ENCODE results near the gene FZR1. TPM values are rescaled to one million over a fixed set of nuclear protein-coding genes. Genes with fewer than 3 reads are reported as not detected.

The FZR1 gene
- total RNA-seq, 4 donors from 2014 or later = 29.1 to 107 (median 35.3) TPM

GRCh38 chr19:3478409-3479176, 27.5 kb upstream of the FZR1 start:
- H3K4me1 ChIP-seq = peaks cover 3 to 31% (median 22%) of the 10 kb centered on the region in 4 donors
- no peaks in the 10 kb centered on the region for H3K9me3 ChIP-seq
- DNase-seq = no peak
- in situ Hi-C loops (cut with MboI; ENCODE audit: low pct_ligation_motif_present in 1 of 4, low pct_unique_long_range_greater_than_20kb in 1 of 4, low sequenced_read_pairs in 3 of 4) (loop anchor here in 2 of 4 donors (10.0 kb wide), 1 partner anchor 154 kb away; no protein-coding TSS in a partner anchor), intact Hi-C loops (cut with DNase I; ENCODE audit: low total_unique reads) (no loop called here)
- H3K36me3 ChIP-seq = no peaks in the 10 kb centered on the region
- WGBS, 2 donors (ENCODE audit: low coverage in 1 of 2) = 51 to 59% methylated on average over 9 to 26 of the region's 27 CpGs
- peaks cover 20% of the 10 kb centered on the region for H3K27me3 ChIP-seq
- no peak overlapping the region for H3K4me3 ChIP-seq
- H3K27ac ChIP-seq = no peak overlapping the region
- TF ChIP-seq CTCF (IDR thresholded peaks at IDR 0.05) (no peak), POLR2A (IDR thresholded peaks at IDR 0.05) (no peak), EP300 (IDR thresholded peaks at IDR 0.05; ENCODE audit: low read depth) (no peak), POLR2AphosphoS5 (IDR thresholded peaks at IDR 0.05) (no peak)

GRCh38 chr19:3479177-3479833, 26.8 kb upstream of the FZR1 start:
- intact Hi-C loops (cut with DNase I; ENCODE audit: low total_unique reads) (no loop called here), in situ Hi-C loops (cut with MboI; ENCODE audit: low pct_ligation_motif_present in 1 of 4, low pct_unique_long_range_greater_than_20kb in 1 of 4, low sequenced_read_pairs in 3 of 4) (loop anchor here in 2 of 4 donors (10.0 kb wide), 1 partner anchor 155 kb away; no protein-coding TSS in a partner anchor)
- peak; percentile 37 for DNase-seq
- WGBS, 2 donors (ENCODE audit: low coverage in 1 of 2) = 27 to 34% methylated on average over 6 to 7 of the region's 7 CpGs
- TF ChIP-seq POLR2A (IDR thresholded peaks at IDR 0.05) (no peak), EP300 (IDR thresholded peaks at IDR 0.05; ENCODE audit: low read depth) (no peak), POLR2AphosphoS5 (IDR thresholded peaks at IDR 0.05) (no peak), CTCF (IDR thresholded peaks at IDR 0.05) (no peak)
- Histone ChIP-seq H3K36me3 (no peaks in the 10 kb centered on the region), H3K4me1 (peaks cover 3 to 29% (median 17%) of the 10 kb centered on the region in 4 donors), H3K27me3 (peaks cover 20% of the 10 kb centered on the region), H3K27ac (no peak overlapping the region), H3K9me3 (no peaks in the 10 kb centered on the region), H3K4me3 (no peak overlapping the region)

GRCh38 chr19:3479834-3480215, 26.3 kb upstream of the FZR1 start:
- no peak for DNase-seq
- H3K9me3 ChIP-seq = no peaks in the 10 kb centered on the region
- peaks cover 0 to 24% (median 15%) of the 10 kb centered on the region in 4 donors for H3K4me1 ChIP-seq
- peaks cover 20% of the 10 kb centered on the region for H3K27me3 ChIP-seq
- peak overlapping the region in 3 of 4 donors; percentile 9 to 57 (median 39) for H3K27ac ChIP-seq
- intact Hi-C loops (cut with DNase I; ENCODE audit: low total_unique reads) = no loop called here
- TF ChIP-seq CTCF (IDR thresholded peaks at IDR 0.05) = no peak
- no peak for TF ChIP-seq POLR2A (IDR thresholded peaks at IDR 0.05)
- no peak for TF ChIP-seq POLR2AphosphoS5 (IDR thresholded peaks at IDR 0.05)
- no peak for TF ChIP-seq EP300 (IDR thresholded peaks at IDR 0.05; ENCODE audit: low read depth)
- no peaks in the 10 kb centered on the region for H3K36me3 ChIP-seq
- peak overlapping the region in 3 of 4 donors; percentile 4 to 21 (median 19) for H3K4me3 ChIP-seq
- 11 to 32% methylated on average over 8 of the region's 9 CpGs for WGBS, 2 donors (ENCODE audit: low coverage in 1 of 2)
- in situ Hi-C loops (cut with MboI; ENCODE audit: low pct_ligation_motif_present in 1 of 4, low pct_unique_long_range_greater_than_20kb in 1 of 4, low sequenced_read_pairs in 3 of 4) = loop anchor here in 3 of 4 donors (10.0 kb wide), 2 partner anchors 155 to 175 kb away; no protein-coding TSS in a partner anchor

All from transverse colon (tissue), 4 donors.